ENCODE measurements around the gene LMO1.

The LMO1 gene

GRCh38 chr11:8263109-8263768 lies 439 bp downstream of the LMO1 start:
- no peak for DNase-seq

GRCh38 chr11:8262552-8263108 lies 1.0 kb downstream of the LMO1 start:
- peak; percentile 39 for DNase-seq

DNA sequence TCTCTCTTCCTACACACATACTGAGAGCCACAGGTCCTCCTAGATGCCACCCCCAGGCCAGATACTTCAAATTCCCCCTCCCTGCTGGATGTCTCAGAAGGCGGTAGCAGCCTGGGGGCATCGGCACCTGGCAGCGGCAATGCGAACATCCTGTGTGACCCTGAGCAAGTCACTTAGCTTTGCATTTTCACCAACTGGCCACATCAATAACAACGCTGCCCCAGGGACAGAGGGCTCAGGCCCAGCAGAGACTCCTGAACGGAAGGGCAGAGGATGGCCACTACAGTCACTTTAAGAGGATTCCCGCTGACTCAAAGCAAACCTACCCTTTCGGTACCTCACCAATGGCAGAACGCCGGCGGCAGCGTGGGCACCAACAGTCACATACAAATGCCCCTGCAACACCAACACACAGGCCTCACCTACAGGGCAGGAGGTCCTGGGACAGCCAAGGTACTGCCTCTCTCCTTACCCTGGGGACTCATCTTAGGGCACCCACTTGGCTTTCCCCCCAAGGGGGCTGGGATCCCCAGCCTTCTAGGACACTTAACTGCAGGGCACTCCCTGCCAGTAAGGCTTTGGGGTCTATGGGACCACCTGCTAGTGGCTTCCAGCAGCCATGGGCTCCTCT lies 1.6 kb downstream of the LMO1 start:
- no peak for DNase-seq

DNA sequence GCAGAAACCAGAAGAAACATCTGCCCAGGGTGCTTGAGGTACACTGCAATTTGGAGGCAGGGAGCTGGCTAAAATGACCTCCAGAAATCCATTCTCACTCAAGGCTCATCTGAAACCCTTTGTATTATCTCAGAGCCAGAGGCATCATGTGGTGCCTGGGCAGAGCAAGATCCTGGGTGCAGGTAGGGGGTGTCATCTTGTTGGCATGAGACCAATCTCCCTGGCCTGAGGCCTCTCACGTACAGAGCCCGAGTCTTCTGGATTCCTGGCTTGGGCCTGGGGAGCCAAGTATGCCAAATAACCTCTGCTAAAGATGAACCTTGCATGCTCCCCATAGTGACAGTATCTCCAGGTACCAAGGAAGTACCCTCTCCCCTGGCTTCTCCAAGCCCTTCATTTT lies 2.4 kb downstream of the LMO1 start:
- no peak for DNase-seq

DNA sequence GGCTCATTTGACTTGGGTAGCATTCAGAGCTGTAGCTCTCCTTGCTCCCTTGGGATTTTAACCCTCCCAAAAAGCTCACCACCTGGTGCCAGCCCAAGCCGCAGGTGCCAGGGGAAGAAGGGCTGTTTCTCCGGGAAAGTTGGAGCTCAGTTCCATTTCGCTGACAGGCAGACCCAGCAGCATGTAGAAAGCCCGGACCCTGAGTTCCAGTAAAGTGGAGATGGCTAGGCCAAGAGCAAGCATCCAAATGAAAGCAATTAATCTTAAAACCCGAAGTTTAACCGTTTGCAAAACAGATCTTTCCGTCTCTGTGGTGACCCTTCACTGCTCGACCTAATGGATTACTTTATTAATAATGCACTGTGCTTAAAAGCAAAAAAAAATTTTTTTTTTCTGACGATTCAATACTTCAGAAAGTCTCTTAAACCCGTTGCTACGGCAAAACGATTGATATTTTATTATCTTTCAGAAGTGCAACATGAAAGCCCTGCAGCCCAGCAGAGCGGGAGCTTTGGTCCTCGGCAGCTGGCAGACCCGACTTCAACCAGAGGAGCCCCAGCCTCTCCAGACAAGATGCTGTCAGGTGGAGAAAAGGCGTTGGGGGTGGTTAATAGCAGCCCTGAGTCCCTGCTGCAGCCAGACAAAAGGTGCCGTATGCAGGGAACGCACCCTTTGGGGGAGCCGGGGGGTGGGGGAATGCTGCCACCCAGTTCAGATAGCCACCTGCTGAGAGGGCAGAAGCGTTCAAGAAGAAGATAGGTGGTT lies 3.3 kb downstream of the LMO1 start:
- no peak for DNase-seq

DNA sequence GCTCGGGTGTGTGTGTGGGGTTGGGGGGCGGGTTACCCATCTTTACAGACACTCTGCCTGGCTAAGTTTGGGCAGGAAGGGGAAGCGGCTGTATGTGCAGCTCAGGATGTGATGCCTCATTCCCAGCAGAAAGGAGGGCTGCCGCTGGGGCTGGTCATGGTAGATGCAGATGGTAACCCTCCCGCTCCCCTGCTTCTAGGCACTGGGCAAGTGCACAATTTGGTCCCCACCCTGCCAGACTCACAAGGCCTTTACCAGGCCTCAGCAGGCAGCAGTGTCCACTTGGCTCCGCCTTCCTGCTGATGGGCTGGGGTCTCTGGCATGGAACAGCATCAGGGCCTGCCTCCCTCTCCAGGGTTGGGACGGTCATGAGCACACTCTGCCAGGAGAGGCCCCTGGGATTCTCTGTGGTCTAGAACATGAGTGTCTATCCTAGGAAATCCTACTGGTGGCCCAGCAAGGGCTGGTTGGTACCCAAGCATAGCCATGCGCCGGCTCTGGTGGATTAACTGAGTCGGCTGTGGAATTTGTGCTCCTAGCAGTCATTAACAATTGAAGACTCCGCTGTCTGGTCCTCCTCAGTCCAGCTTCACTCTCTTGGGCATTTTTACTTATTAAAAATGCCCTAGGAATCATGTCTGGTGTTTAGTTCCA lies 4.2 kb downstream of the LMO1 start:
- DNase-seq: no peak

DNA sequence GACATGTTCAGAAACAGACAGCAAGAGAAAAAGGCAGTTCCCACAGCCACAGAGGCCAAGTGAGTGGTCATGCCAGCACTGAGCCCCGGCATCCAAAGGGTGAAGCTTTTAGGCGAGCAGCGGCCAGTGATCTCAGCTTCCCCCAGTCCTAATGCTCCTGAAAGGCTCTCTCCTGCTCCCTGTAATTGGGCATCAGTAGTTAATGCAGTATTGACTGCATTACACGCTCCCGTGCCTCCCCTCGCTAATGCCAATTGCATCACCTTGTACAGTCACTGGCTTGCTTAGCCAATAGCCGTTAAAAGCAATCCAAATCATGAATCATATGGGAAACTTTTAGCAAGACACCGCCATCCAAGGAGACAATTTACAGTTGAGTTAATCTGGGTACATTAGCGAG lies 4.9 kb downstream of the LMO1 start:
- no peak for DNase-seq

DNA sequence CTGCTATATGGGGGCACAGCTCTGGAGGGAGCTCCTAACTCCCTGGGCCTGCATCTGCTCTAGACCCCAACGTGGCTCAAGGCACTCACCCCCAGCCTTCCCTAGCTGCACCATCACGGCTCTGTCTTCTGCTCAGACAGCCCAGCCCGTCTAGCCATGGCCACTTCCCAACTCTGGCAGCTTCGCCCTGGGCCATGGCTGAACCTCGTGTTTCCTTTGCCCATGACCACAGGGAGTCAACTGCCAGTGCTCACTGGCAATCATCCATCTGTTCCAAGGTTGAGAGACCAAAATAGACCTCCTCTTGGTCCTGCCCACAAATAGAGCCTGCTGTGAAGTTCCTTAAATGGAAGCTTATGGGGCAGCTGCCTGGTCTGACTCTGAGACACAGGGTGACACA lies 5.4 kb downstream of the LMO1 start:
- DNase-seq: no peak

GRCh38 chr11:8257003-8257664 lies 6.5 kb downstream of the LMO1 start:
- no peak for DNase-seq

DNA sequence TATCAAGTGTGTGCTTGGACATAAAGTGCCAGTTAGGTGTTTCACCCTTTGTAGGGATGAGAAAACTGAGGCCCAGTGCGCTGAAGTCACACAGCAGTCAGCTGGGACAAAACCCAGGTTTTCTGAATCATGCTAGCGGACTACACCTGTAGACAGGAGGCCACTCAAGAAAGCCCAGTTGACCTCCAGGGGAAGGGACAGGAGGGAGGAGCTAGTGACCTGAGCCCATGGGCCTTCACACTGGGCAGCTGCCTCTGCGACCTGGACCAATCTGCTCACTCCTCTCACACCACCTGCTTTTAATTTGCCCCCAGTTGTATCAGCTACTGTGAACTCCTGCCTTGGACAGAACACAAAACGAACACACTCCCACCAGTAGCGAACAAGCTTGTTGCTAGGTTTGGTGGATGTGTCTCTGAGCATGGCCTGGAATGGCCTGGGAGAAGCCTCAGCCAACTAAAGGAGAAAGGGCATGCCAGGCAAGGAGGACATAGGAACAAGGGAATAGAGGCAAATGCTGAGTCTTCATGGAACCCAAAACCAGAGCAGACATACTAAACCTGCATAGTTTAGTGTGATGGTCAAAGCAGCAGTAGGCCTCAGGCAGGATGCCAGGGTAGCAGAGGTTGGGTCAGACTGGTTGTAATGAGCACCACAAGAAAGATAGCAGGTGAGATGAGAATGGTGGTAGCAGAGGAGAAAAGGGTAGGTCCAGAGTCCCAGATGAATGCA lies 7.2 kb downstream of the LMO1 start:
- no peak for DNase-seq

DNA sequence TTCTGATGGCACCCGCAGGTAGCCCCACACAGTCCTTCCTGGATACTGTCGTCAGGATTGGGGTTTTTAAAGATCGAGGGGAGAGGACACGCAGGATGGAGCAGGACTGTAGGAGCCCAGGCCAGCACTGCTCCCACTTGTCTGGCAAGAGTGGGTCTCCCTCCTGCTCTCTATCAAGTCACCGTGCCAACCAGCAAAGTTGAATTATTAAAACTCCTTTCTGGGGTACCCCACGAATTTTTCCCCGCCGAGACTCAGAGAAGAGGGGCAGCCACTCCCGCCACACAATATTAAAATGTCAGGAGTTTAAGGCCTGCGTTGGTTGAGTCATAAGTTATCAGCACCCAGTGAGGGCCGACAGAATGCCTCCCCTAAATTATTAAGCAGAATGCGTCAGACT lies 10.1 kb downstream of the LMO1 start:
- no peak for DNase-seq

DNA sequence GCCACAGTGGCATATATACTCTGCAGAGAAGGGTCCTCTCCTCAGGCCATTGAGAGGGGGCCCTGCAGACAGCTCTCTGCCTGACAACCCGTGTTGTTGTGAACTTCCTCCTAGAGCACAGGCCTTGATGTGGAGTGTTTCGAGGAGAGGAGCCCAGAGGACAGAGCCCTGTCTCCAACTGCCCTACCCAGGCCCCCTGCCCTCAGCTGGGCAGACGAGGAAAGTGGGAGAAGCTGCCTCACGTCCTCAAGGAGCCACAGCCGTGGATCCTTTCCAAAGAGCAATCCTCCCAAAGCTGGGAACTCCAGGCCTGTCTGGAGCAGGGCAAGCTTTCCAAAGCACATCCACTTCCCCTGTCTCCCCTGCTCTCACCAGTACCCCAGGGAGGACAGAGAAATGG lies 10.7 kb downstream of the LMO1 start:
- DNase-seq: no peak

GRCh38 chr11:8252388-8252787 lies 11.3 kb downstream of the LMO1 start:
- no peak for DNase-seq

DNA sequence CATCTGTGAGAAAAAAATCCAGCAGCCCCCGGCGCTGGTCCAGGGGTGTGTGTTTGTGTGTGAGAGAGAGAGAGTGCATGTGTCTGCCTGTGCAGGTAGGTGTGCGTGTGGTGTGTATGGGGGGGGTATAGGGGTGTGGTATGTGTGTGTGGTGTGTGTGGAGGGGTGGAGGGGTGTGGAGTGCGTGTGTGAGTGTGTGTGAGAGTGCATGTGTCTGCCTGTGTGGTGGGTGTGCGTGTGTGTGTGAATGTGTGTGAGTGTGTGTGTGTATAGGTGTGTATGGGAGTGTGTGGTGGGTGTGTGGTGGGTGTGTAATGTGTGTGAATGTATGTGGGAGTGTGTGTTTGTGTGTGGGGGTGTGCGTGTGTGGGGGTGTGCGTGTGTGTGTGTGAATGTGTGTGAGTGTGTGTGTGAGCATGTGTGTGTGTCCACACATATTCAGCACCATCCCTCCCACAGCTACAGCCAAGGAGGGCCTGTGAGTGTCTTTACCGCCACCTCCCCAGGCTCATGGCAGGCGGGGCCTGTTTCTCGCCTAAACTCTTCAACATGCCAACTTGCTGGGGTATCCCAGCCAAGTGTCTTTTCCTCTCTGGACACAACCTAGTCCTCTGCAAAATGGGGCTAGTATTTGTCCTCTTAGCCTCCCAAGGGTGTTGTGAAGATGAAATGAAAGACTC lies 11.9 kb downstream of the LMO1 start:
- DNase-seq: no peak

DNA sequence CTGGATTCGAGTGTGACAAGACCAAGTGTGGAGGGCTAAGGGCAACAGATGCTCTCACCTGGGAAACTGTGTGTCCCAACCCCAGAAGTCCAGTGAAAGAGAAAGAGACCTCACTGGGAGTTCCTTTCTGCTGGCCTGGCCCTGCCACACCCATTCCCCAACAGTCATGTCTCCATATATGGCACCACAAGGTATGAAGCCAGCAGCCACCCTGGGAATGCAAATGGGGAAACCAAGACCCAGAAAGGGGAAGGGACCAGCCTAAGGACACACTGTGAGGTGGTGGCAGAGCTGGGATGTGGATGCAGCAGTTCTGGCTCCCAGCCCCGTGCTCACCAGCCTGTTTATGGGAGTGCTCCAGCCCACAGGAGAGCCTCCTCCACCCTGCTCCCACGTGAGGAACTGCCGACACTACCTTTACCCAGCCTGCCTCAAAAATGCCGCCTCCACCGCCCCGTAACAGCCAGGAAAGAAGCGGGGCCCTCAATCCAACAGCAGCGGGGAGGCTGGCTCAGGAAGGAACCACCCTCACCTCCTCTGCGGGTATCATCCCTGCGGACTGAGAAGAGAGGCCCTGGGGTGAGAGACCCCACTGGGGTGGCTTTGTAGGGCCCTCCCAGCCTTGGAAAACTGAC lies 12.6 kb downstream of the LMO1 start:
- no peak for DNase-seq

GRCh38 chr11:8250434-8250833 lies 13.2 kb downstream of the LMO1 start:
- DNase-seq: no peak

GRCh38 chr11:8249482-8249881 lies 14.2 kb downstream of the LMO1 start:
- no peak for DNase-seq

GRCh38 chr11:8248786-8249185 lies 14.9 kb downstream of the LMO1 start:
- DNase-seq: no peak

DNA sequence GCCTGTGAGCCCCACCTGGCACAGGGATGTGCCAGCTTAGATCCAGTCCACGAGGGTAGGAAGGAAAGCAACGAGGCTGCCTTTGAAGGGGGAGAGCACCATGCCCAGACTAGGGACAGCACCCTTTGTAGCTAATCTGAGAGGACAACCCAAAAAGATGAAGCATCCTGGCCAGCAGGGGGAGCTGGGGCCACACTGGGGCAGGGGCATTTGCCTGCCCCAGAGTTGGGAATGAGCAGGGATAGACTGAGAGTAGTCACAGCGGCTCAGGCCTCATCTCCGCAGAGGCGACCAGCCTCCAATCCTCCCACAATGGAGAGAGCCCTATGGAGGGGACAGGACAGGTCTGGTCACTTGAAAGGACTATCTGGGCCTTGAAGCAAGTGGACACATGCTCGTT lies 16.4 kb downstream of the LMO1 start:
- DNase-seq: peak; percentile 25

- DNase-seq: no peak
Measured at GRCh38 chr11:8243458-8243857, 20.2 kb downstream of the LMO1 start.

Measured in RPMI8226 (cell line).